Thyroid gland (tissue), 4 donors: Measurements from ENCODE around the gene BCL2L11.

Experiments
- CTCF ChIP-seq, 6 experiments: fragments of 200-600 bp in 3 of 6; fragments of 450-650 bp in 3 of 6; sonication (generic) in 3 of 6; IDR thresholded peaks; one replicate each; pipeline ENCODE4 v1.5.1; 2016 to 2019; ENCODE audit warnings: antibody characterized with exemption in 6 of 6, mild to moderate bottlenecking in 2 of 6, inconsistent platforms in 1 of 6, moderate library complexity in 1 of 6
- POLR2A ChIP-seq, 2 donors: fragments of 450-650 bp; IDR thresholded peaks; one replicate each; pipeline ENCODE4 v1.6.1; 2017; ENCODE audit warnings: antibody characterized with exemption in 2 of 2, mild to moderate bottlenecking in 2 of 2, moderate library complexity in 1 of 2

GRCh38 chr2:111119822-111120252 lies 877 bp upstream of the BCL2L11 start:
- TF ChIP-seq CTCF (IDR thresholded peaks at IDR 0.05) (no peak), POLR2A (IDR thresholded peaks at IDR 0.05) (no peak)
